ENCODE data around the gene TMPRSS9.

TMPRSS9 gene

GRCh38 chr19:2323707-2324106 is 36.4 kb upstream of the TMPRSS9 start:
- H3K4me3 ChIP-seq (ENCODE audit: control insufficient read depth, low read depth, low read length), result no peak overlapping the region
- DNase-seq (ENCODE audit: low read depth), result no peak
- no peak for TF ChIP-seq CTCF (conservative IDR thresholded peaks at IDR 0.05; ENCODE audit: control insufficient read depth, insufficient read depth, low read depth, low read length)

GRCh38 chr19:2324220-2324948 is 35.7 kb upstream of the TMPRSS9 start:
- no peak for TF ChIP-seq CTCF (conservative IDR thresholded peaks at IDR 0.05; ENCODE audit: control insufficient read depth, insufficient read depth, low read depth, low read length)
- no peak overlapping the region for H3K4me3 ChIP-seq (ENCODE audit: control insufficient read depth, low read depth, low read length)
- DNase-seq (ENCODE audit: low read depth), result no peak

GRCh38 chr19:2325281-2326046 is 34.6 kb upstream of the TMPRSS9 start:
- H3K4me3 ChIP-seq (ENCODE audit: control insufficient read depth, low read depth, low read length), result no peak overlapping the region
- no peak for DNase-seq (ENCODE audit: low read depth)
- TF ChIP-seq CTCF (conservative IDR thresholded peaks at IDR 0.05; ENCODE audit: control insufficient read depth, insufficient read depth, low read depth, low read length), result no peak

GRCh38 chr19:2326699-2327360 is 33.2 kb upstream of the TMPRSS9 start:
- H3K4me3 ChIP-seq (ENCODE audit: control insufficient read depth, low read depth, low read length), result no peak overlapping the region
- DNase-seq (ENCODE audit: low read depth), result no peak
- no peak for TF ChIP-seq CTCF (conservative IDR thresholded peaks at IDR 0.05; ENCODE audit: control insufficient read depth, insufficient read depth, low read depth, low read length)

- DNase-seq (ENCODE audit: low read depth), result peak; percentile 86
- TF ChIP-seq CTCF (conservative IDR thresholded peaks at IDR 0.05; ENCODE audit: control insufficient read depth, insufficient read depth, low read depth, low read length), result no peak
These were observed 32.2 kb upstream of the TMPRSS9 start for GRCh38 chr19:2327773-2328400.

GRCh38 chr19:2328401-2329148 is 31.5 kb upstream of the TMPRSS9 start, which contains the start of the genes LSM7 and SPPL2B:
LSM7 (minus strand) TSS chr19:2328586; CDS start chr19:2328566, 20 bp downstream.
SPPL2B (plus strand) TSS chr19:2328684; CDS start chr19:2328710, 26 bp downstream.
- peak; percentile 78 for DNase-seq (ENCODE audit: low read depth)
- no peak for TF ChIP-seq CTCF (conservative IDR thresholded peaks at IDR 0.05; ENCODE audit: control insufficient read depth, insufficient read depth, low read depth, low read length)
- H3K4me3 ChIP-seq (ENCODE audit: control insufficient read depth, low read depth, low read length), result peak within 1 kb of the TSS; percentile 92

More at GRCh38 chr19:2327773-2328400, 32.2 kb upstream of the TMPRSS9 start:
- H3K4me3 ChIP-seq (ENCODE audit: control insufficient read depth, low read depth, low read length), result peak overlapping the region; percentile 92
